ENCODE measurements around the gene MRFAP1. TPM values are rescaled to one million over a fixed set of nuclear protein-coding genes. Genes with fewer than 3 reads are reported as not detected.

MRFAP1 gene
- total RNA-seq, 4 donors from 2014 or later, result 143 to 214 (median 163) TPM

- Histone ChIP-seq H3K36me3 (no peaks in the 10 kb centered on the region), H3K4me3 (no peak overlapping the region), H3K27ac (no peak overlapping the region), H3K9me3 (no peaks in the 10 kb centered on the region), H3K27me3 (no peaks in the 10 kb centered on the region), H3K4me1 (peaks cover 19% of the 10 kb centered on the region)
- TF ChIP-seq POLR2AphosphoS5 (IDR thresholded peaks at IDR 0.05) (no peak), POLR2A (IDR thresholded peaks at IDR 0.05) (no peak), CTCF (IDR thresholded peaks at IDR 0.05) (no peak), EP300 (IDR thresholded peaks at IDR 0.05) (no peak)
- DNase-seq (ENCODE audit: low spot score in 2 of 2), result no peak
- WGBS, result 90% methylated on average over 10 of the region's 10 CpGs
Measured at GRCh38 chr4:6680372-6681034, 40.0 kb downstream of the MRFAP1 start.

- no peaks in the 10 kb centered on the region for H3K36me3 ChIP-seq
- H3K27ac ChIP-seq, result no peak overlapping the region
- WGBS, result 68% methylated on average over 3 of the region's 9 CpGs
- no peaks in the 10 kb centered on the region for H3K27me3 ChIP-seq
- H3K4me3 ChIP-seq, result no peak overlapping the region
- H3K9me3 ChIP-seq, result no peaks in the 10 kb centered on the region
- TF ChIP-seq EP300 (IDR thresholded peaks at IDR 0.05), result no peak
- TF ChIP-seq CTCF (IDR thresholded peaks at IDR 0.05), result no peak
- no peak for TF ChIP-seq POLR2A (IDR thresholded peaks at IDR 0.05)
- TF ChIP-seq POLR2AphosphoS5 (IDR thresholded peaks at IDR 0.05), result no peak
- peaks cover 12% of the 10 kb centered on the region for H3K4me1 ChIP-seq
- no peak for DNase-seq (ENCODE audit: low spot score in 2 of 2)
Measured at GRCh38 chr4:6681191-6681590, 40.7 kb downstream of the MRFAP1 start.

GRCh38 chr4:6682862-6683590 lies 42.5 kb downstream of the MRFAP1 start:
- 84% methylated on average over 11 of the region's 11 CpGs for WGBS
- Histone ChIP-seq H3K4me3 (no peak overlapping the region), H3K36me3 (no peaks in the 10 kb centered on the region), H3K27ac (no peak overlapping the region), H3K9me3 (no peaks in the 10 kb centered on the region), H3K27me3 (no peaks in the 10 kb centered on the region), H3K4me1 (no peaks in the 10 kb centered on the region)
- no peak for DNase-seq (ENCODE audit: low spot score in 2 of 2)
- TF ChIP-seq POLR2AphosphoS5 (IDR thresholded peaks at IDR 0.05) (no peak), CTCF (IDR thresholded peaks at IDR 0.05) (no peak), POLR2A (IDR thresholded peaks at IDR 0.05) (no peak), EP300 (IDR thresholded peaks at IDR 0.05) (no peak)

- H3K9me3 ChIP-seq, result no peaks in the 10 kb centered on the region
- H3K36me3 ChIP-seq, result no peaks in the 10 kb centered on the region
- no peak overlapping the region for H3K27ac ChIP-seq
- no peak for TF ChIP-seq POLR2AphosphoS5 (IDR thresholded peaks at IDR 0.05)
- no peak for TF ChIP-seq EP300 (IDR thresholded peaks at IDR 0.05)
- TF ChIP-seq POLR2A (IDR thresholded peaks at IDR 0.05), result no peak
- TF ChIP-seq CTCF (IDR thresholded peaks at IDR 0.05), result no peak
- no peak overlapping the region for H3K4me3 ChIP-seq
- no peaks in the 10 kb centered on the region for H3K27me3 ChIP-seq
- H3K4me1 ChIP-seq, result peaks cover 9% of the 10 kb centered on the region
- WGBS, result 83% methylated on average over 7 of the region's 11 CpGs
- no peak for DNase-seq (ENCODE audit: low spot score in 2 of 2)
Measured at GRCh38 chr4:6684656-6685055, 44.2 kb downstream of the MRFAP1 start.

GRCh38 chr4:6686104-6686787 lies 45.8 kb downstream of the MRFAP1 start:
- DNase-seq (ENCODE audit: low spot score in 2 of 2), result no peak
- Histone ChIP-seq H3K36me3 (no peaks in the 10 kb centered on the region), H3K9me3 (no peaks in the 10 kb centered on the region), H3K4me1 (peaks cover 13% of the 10 kb centered on the region), H3K27ac (no peak overlapping the region), H3K4me3 (no peak overlapping the region), H3K27me3 (no peaks in the 10 kb centered on the region)
- no peak for TF ChIP-seq POLR2A (IDR thresholded peaks at IDR 0.05)
- no peak for TF ChIP-seq EP300 (IDR thresholded peaks at IDR 0.05)
- no peak for TF ChIP-seq POLR2AphosphoS5 (IDR thresholded peaks at IDR 0.05)
- no peak for TF ChIP-seq CTCF (IDR thresholded peaks at IDR 0.05)
- 97% methylated on average over 3 of the region's 4 CpGs for WGBS
